Kidney glomerular epithelial cell (primary cell): ENCODE results near the gene IFI30.

ENCODE experiments used
- DNase-seq: peaks from one replicate; lab custom pipeline; 2025; lab: John Stamatoyannopoulos, UW

The IFI30 gene

DNA sequence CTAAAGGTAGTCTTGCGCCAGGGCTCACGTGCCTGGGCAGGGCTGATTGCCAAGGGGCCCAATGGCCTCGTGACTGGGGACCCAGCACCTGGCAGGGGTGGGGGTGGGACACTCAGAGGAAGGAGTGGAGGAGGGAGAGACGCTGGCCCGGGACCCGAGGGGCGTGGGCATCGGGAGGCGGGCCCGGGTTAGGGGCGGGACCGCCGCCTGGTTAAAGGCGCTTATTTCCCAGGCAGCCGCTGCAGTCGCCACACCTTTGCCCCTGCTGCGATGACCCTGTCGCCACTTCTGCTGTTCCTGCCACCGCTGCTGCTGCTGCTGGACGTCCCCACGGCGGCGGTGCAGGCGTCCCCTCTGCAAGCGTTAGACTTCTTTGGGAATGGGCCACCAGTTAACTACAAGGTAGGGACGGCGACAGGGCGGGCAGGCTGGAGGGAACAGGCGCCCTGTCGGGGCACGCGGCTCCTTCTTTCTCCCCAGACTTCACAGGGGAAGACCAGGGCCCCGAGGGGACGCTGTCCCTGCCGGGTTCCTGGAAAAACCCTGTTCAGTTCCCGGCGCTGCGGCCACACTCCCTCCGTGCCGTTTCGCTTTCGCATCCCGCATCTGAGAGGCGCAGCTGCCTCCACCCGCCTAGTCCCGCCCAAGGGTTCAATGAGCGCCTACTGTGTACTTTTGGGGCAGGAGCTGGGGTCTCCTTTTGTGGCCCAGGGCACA, at the start of gene IFI30:
Gene IFI30 (plus strand): TSS at position 242 of the 717 bp plus-strand sequence. CDS start 29 bp downstream, at position 271.
- no peak for DNase-seq

DNA sequence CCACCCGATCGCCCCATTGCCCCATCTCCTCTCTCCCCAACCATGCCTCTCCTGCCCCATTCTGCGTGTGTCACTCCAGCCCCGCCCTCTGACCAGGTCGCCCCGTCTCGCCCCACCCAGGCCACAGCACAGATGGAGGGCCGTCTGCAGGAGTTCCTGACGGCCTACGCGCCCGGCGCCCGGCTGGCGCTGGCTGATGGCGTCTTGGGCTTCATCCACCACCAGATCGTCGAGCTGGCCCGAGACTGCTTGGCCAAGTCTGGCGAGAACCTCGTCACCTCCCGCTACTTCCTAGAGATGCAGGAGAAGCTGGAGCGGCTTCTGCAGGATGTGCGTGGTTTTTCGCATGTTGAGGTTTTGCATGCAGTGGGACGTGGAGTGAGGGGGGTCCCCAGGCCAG, 49.8 kb upstream of the IFI30 start:
- DNase-seq: no peak

DNA sequence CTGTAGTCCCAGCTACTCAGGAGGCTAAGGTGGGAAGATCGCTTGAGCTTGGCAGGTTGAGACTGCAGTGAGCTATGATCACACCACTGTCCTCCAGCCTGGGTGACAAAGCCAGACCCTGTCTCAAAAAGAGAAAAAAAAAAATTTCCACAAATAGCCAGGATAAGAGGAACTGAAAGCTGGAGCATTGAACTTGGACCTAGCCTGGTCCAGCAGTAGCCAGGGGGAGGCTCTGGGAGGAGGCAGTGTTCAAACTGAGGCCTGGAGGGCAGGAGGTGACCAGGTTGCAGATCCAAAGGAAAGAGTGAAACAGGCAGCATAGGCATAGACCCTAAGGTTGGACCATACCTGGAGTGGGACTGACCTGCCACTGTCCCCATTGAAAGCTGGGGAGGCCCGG, 47.5 kb upstream of the IFI30 start:
- DNase-seq: no peak

DNA sequence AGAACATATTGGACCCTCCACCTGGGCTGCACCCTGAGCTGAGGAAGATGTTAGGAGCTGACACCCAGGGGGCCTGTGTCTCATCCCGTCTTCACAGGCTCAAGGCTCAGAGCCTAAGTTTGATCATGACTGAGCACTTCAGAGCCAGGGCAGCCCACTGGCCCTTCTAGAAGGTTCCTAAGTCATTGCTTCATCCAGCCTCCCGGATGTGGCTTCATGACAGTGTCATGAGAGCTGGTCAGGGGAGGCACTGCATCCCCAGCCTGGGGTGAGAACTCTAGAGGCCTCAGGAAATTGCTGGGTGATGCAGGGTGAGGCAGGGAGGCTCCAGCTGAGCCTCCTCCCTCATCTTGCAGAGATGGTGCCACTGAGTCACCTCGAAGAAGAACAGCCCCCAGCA, 45.6 kb upstream of the IFI30 start:
- DNase-seq: no peak

DNA sequence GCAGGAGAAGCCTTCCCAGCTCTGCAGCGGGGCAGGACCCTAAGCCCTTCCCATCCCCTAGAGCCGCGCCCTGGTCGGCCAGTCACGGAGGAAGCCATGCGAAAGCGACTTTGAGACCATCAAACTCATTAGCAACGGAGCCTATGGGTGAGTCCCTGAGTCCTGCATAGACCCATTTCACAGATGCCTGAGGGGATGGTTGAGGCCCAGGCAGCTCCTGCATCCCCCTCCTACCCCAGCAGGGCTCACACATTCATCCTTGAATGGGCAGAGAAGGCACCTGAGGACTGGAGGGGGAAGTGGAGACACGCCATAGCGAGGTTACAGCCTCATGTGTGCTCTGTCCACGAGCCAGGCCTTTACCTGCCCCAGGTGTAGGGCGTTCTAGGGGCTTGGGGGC, 44.8 kb upstream of the IFI30 start:
- no peak for DNase-seq

DNA sequence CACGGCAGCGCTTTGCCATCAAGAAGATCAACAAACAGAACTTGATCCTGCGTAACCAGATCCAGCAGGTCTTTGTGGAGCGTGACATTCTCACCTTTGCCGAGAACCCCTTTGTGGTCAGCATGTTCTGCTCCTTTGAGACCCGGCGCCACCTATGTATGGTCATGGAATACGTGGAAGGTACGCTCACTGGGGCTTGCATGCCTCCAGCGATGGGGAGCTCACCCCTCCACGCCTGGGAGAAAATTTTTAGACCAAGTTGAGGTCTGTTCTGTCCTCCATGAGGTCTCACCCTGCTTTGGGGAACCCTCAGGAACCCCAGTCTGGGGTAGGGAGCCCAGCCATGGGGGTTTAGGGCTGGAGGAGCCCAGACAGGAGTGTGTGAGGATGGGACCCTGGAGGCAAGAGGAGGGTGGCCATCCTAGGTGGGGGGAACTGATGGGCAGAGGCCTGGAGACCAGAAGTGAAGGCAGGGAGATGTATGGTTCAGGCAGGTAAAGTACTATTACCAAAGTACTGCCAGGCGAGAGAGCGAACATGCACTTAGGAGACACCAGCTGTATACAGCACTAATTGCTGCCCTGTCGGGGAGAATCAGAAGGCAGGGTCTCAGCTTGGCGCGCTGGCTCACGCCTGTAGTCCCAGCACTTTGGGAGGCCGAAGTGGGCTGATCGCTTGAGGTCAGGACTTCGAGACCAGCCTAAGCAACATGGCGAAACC, 42.9 kb upstream of the IFI30 start:
- no peak for DNase-seq

DNA sequence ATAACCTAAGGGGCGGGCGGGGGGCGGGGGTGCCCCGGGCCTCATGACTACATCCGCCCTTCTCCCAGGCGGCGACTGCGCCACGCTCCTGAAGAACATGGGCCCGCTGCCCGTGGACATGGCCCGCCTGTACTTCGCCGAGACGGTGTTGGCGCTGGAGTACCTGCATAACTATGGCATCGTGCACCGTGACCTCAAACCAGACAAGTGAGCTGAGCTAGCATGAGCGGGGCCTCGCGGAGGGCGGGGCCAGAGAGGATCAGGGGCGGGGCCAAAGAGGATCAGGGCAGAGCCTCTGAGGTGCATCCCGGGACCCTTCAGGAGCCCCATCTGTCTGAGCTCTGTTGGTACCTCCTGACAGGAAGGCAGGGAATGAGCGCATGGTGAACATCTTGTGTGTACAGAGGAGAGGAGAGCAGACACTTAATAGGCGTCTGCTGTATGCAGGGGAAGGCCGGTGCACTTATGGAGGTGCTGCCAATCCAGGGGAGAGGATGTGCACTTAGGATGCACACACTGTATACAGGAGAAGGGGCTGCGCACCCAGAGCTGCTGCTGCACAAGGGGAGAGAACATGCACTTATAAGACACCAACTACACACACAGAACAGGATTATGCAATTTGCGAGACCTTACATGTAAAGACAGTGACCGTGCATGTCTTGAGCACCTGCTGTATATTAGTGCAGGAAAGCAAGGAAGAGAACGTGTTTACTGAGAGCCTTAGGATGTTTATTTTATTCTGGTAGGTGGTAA, 41.6 kb upstream of the IFI30 start:
- no peak for DNase-seq

DNA sequence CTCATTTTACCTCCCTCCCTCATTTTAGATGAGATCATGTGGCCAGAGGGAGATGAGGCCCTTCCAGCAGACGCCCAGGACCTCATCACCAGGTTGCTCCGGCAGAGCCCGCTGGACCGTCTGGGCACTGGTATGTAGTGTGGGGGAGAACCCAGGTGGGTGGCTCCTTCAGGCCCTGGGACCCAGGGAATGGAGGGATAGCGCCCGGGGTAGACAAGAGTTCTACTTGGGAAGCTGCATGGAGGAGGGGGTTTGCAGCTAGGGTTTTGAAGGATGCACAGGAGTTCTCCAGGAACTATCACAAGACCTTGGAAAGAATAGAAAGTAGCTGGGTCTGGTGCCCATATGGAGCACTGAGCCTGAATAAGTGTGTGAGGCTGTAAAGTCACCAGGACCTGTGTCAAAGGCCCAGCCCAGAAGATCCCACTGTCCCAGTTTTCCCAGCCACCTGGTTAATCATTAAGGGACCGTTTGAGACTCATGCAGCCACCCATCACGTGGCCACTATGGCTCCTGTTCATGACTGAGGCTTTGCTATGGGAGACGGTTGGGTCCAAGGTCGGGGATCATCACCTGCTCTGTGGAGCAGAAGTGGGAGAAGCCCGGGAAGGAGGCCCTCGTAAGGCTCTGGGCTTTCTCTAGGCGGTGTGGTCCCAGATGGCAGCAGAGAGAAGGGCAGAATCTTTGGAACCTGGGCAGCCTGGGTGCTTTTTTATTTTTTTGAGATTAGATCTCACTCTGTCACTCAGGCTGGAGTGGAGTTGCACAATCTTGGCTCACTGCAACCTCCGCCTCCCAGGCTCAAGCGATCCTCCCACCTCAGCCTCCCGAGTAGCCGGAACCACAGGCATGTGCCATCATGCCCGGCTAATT, 37.7 kb upstream of the IFI30 start:
- no peak for DNase-seq

DNA sequence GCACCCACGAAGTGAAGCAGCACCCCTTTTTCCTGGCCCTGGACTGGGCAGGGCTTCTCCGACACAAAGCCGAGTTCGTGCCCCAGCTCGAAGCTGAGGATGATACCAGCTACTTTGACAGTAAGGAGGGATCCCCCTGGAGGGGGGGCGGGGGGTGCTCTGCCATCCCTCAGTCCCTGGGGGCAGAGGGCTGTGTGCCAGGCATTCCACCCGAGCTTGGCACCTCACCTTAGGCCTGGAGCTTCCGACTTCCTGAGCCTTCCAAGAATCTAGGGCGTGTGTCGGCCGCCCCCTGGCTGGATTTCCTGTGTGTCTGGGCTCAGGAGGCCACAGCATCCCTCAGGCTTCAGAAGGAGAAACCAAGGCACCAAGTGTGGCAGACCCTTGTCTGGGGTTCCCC, 36.4 kb upstream of the IFI30 start:
- DNase-seq: no peak

DNA sequence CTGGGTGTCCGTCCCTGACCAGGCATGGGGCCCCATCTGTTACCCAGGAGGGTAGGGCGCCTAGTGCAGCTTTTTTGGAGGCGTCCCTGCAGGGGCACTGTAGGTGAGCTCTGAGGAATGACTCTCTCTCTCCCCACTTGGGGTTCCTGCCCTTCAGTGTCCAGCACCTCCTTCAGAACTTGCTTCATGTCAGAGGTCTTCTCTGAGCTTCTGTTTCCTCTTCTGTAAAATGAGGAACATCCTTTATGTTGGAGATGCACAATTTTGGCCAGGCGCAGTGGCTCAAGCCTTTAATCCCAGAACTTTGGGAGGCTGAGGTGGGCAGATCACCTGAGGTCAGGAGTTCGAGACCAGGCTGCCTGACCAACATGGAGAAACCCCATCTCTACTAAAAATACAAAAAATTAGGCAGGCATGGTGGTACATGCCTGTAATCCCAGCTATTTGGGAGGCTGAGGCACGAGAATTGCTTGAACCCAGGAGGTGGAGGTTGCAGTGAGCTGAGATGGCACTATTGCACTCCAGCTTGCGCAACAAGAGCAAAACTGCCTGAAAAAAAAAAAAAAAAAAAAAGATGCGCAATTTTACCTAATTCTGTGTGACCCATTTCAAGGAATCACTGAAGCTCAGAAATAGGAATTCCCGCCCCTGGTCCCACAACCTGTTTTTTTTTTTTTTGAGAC, 35.8 kb upstream of the IFI30 start:
- DNase-seq: no peak

DNA sequence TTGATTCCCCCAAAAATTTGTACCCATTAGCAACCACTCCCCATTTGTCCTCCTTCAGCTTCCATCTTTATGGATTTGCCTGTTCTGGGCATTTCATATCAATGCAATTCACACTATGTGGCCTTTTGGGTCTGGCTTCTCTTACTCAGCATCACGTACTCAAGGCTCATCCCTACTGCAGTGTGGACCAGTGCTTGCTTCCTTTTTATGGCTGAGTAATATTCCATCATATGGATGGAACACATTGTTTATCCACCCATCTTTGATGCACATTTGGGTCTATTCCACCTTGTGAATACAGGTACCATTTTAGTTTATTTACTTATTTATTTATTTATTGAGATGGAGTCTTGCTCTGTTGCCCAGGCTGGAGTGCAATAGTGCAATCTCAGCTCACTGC, 33.1 kb upstream of the IFI30 start:
- DNase-seq: no peak

DNA sequence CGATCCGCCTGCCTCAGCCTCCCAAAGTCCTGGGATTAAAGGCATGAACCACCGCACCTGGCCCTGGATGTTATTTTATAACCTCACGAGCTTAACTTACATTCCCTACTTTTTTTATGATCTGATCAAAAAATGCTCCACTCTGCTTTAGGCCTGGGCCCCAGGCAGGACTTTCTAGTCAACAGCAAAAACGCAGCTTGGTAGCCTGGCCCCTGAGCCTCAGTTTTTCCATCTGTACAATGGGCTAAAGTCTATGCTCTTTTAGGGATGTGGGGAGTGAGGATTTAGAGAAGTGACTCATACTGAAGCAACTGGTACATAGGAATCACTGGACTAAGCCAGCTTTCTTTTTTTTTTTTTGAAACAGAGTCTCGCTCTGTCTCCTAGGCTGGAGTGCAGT, 32.6 kb upstream of the IFI30 start:
- no peak for DNase-seq

DNA sequence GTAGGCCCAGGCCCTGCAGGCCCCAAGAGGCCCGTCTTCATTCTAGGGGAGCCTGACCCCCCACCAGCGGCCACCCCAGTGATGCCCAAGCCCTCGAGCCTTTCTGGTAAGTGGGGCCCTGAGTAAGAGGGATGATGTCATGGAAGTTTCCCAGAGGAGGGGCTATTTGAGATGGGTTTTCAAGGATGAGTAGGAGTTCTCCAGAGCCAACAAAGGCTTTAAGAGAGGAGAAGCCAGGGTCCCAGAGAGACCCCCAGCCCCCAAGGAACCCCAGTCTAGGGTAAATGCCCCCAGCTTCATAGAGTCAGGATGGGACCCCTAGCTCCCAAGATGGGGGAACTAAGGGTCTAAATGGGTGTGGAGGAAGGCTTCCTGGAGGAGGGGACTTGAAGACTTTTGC, 29.7 kb upstream of the IFI30 start:
- no peak for DNase-seq

DNA sequence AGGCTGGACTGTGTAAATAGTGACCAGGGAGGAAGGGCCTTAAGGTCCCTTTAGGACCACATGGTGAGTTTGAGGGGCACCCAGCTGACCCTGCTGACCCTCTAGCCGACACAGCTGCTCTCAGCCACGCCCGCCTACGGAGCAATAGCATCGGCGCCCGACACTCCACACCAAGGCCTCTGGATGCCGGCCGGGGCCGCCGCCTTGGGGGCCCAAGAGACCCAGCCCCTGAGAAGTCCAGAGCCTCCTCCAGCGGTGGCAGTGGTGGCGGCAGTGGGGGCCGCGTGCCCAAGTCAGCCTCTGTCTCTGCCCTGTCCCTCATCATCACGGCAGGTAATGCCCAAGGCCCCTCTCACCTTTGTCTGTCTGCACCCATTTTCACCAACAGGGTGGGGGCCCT, 29.3 kb upstream of the IFI30 start:
- DNase-seq: no peak

DNA sequence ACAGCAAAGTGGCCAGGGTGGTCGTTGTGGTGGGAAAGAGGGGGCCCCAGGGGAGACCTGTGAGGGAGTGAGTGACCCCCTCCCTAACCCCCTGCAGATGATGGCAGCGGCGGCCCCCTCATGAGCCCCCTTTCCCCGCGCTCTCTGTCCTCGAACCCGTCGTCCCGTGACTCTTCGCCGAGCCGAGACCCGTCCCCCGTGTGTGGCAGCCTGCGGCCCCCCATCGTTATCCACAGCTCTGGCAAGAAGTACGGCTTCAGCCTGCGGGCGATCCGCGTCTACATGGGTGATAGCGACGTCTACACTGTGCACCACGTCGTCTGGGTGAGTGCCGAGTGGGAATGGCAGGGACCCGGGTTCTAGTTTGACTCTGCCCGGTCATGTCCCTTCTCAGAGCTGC, 28.7 kb upstream of the IFI30 start:
- DNase-seq: no peak

DNA sequence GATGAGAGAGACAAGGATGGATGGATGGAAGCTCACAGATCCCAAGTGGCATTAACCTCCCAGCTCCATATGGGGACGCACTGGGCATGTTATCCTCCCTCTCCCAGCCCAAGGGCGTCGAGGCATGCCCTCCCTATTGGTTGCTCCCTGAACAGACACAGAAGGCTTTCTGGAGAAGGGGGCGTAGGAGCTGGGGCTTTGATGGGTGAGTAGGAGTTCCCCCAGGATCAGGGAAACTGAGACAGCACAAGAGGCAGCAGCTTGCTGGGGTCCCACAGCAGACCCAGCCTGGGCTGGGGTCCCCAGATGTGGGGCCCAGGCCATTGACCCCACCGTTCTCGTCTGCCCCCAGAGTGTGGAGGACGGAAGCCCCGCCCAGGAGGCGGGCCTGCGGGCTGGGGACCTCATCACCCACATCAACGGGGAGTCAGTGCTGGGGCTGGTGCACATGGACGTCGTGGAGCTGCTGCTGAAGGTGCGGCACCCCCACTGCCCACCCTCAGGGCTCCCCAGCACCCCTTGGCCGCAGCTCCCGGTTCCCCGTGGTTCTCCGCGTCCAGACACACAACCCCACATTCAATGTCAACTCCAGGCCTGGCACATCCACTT, 28.1 kb upstream of the IFI30 start:
- no peak for DNase-seq

DNA sequence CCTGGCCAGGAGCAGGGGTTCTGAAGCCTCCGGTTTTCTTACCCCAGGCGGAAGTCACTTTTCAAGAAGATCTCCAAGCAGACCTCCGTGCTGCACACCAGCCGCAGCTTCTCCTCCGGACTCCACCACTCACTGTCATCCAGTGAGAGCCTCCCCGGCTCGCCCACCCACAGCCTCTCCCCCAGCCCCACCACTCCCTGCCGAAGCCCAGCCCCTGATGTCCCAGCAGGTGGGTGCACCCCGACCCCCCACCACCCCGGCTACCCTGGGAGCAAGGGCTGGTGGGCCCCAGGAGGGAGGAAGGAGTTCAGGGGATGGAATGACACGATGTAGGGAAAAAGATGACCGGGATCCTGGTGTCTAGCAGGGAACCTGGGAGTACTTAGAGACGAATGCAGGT, 26.2 kb upstream of the IFI30 start:
- DNase-seq: no peak

DNA sequence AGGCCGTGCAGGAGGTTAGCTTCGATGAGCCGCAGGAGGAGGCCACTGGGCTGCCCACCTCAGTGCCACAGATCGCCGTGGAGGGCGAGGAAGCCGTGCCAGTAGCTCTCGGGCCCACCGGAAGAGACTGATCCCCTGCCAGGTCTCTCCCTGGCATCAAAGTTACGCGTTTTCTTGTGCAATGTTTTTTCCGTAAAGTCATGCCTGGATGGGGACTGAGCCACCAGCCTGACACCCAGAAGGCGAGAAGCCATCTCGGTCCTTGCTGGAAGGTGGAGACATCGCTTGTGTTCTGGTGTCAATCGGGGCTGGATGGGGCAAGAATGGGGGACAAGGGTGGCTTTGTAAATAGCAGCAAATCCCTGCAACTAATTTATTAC, 24.0 kb upstream of the IFI30 start:
- no peak for DNase-seq

DNA sequence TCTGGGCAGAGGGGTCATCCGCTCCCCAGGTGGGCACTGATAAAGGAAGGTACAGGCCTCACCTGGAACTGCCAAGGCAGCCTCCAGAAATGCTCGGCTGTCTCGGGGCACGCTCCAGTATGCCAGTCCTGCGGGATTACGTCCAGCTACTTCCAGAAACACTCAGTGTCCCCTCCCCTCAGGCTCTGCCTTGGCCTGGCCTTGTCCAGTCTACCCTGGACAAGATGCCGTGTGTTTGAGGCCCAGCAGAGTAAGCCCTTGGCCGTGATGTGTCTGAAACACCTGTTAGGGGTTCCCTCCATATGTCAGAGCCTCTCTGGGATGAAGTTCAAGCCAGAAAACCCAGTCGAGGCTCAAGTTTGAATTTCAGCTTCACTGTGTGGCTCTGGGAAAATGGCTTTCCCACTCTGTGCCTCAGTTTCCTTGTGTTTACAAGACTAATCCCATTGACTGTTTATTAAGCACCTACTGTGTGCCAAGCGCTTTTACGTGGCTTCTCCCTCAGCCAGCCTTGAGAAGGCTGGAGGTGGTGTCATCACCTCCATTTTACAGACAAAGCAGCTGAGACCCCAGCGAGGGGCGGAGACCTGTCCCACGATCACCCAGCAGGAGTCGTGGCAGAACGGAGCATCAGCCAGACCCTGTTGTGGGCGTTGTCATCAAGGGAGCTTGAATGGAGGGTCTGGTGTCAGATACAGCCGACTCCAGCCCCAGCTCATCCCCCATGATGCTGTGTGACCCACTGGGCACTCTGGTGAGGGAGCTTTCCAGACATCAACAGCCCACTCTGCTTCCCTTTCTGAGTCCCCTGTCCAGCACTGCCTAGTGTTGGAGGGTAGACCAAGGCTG, 22.6 kb upstream of the IFI30 start:
- DNase-seq: no peak

DNA sequence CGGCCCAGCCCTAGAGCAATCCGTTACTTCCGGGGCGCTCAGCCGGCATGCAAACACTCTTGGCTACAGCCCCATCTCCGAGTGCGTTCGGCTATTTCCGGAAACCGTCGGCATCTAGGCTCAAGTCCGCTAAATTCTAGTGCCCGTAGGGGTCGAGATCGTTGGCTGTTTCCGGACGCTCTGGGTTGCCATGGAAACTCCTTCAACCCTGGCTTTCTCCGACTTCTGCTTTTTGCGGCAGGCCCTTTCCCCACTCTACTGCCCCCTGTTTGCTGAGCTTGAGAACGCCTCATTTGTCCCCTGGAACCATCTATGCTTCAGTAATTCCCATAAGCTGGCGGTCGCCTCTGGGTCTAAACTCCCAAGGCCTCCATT, 21.2 kb upstream of the IFI30 start:
- DNase-seq: peak; percentile 96
